ENCODE measurements around the gene FBXL17. TPM values are rescaled to one million over a fixed set of nuclear protein-coding genes. Genes with fewer than 3 reads are reported as not detected.

Gene FBXL17
- total and polyA plus RNA-seq, 9 of the 15 experiments (the other 6 are each of a cell fraction or from before 2014, with no cell fraction given) = 0.32 to 5.4 (median 1.8) TPM

DNA sequence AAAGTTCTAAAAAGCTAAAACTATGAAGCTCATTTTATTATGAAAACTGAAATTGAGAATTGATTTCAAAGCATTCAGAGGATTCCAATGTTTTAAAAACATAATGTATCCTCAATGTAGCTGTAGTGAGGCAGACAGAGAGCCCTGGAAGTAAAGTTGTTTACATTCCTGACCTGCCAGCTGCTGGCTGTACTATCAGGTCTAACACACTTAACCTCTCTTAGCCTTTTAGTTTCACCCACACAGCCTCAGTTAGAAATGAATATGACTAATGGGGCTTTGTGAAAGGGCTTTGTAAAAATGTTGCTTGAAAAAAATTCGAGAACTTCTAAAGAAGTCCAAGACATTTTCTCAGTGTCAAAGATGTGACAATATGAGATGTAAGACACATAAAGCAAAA is 122.6 kb downstream of the FBXL17 start (continued):
- no peak for TF ChIP-seq VEZF1 (CRISPR knock-in tag; IDR thresholded peaks at IDR 0.05)
- TF ChIP-seq ZNF282 (CRISPR knock-in tag; IDR thresholded peaks at IDR 0.05) = no peak
- TF ChIP-seq RAD21 (CRISPR knock-in tag; conservative IDR thresholded peaks at IDR 0.05 in 1 of 2, IDR thresholded peaks at IDR 0.05 in 1 of 2) = 0 out of 4 replicates have a peak, but pooled peaks of 1 of the 2 experiments have one; percentile 3
- TF ChIP-seq ZFP30 (CRISPR knock-in tag; IDR thresholded peaks at IDR 0.05; ENCODE audit: borderline replicate concordance) = no peak
- TF ChIP-seq ARID1B (IDR thresholded peaks at IDR 0.05) = peak; percentile 55
- peak; percentile 11; the same call in 1 of the 2 replicates for TF ChIP-seq TAL1 (IDR thresholded peaks at IDR 0.05)

DNA sequence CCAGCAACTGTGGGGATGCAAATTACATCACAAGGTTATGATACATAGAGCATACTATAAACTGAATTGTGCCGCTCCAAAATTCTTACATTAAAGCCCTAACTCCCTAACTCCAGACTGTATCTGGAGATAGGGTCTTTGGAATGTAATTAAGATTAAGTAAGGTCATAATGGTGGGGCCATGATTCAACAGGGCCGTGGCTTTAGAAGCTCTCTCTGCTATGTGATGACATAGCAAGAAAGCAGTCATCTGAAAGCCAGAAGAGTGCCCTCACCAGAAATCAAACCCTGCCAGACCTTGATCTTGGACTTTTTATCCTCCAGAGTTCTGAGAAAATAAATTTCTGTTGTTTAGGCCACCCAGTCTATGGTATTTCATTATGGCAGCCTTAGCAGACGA is 123.9 kb downstream of the FBXL17 start:
- ChIA-PET CTCF (ENCODE audit: low intra/inter-chr PET ratio) (no interaction called here), POLR2A (no interaction called here)
- no peak overlapping the region for H3K9ac ChIP-seq (ENCODE audit: insufficient read depth in 1 of 2, low read depth in 2 of 2, low read length in 2 of 2)
- no peaks in the 10 kb centered on the region for H4K20me1 ChIP-seq (replicated peaks; ENCODE audit: control insufficient read depth, insufficient read depth, low read length)
- no TSS peak for BruUV-seq (replicated peaks)
- in situ Hi-C loops (cut with MboI) = no loop called here
- H3K4me1 ChIP-seq (replicated peaks in 1 of 2; ENCODE audit: control insufficient read depth in 2 of 2, insufficient read depth in 2 of 2, low read length in 2 of 2) = no peaks in the 10 kb centered on the region; a peak in 3 of 5 replicates
- H3K36me3 ChIP-seq (ENCODE audit: control insufficient read depth, insufficient read depth, low read length) = no peaks in the 10 kb centered on the region
- H3K27ac ChIP-seq (ENCODE audit: extremely low read depth, low read depth, low read length) = no peak overlapping the region
- no peak overlapping the region for H3K4me3 ChIP-seq
- intact Hi-C loops (cut with micrococcal nuclease) = no loop called here
- ATAC-seq (no peak), FAIRE-seq (no peak), DNase-seq (ENCODE audit: extremely low read depth in 1 of 4, low spot score in 3 of 4) (no peak)
- no peaks in the 10 kb centered on the region for H3K79me2 ChIP-seq (ENCODE audit: control insufficient read depth, insufficient read depth, low read length)
- no peaks in the 10 kb centered on the region for H3K27me3 ChIP-seq (ENCODE audit: control insufficient read depth in 2 of 2, insufficient read depth in 2 of 2, low read length in 2 of 2)
- no peak overlapping the region for H3K4me2 ChIP-seq (ENCODE audit: insufficient read depth, low read length)
- no peak overlapping the region for H2AFZ ChIP-seq (ENCODE audit: low read depth, low read length)
- H3K9me1 ChIP-seq (ENCODE audit: control insufficient read depth, insufficient read depth, low read length) = no peaks in the 10 kb centered on the region
- WGBS (ENCODE audit: insufficient coverage, low coverage, missing lambda C conversion rate) = 13% methylated on average over 3 of the region's 3 CpGs
- no peaks in the 10 kb centered on the region for H3K9me3 ChIP-seq (replicated peaks; ENCODE audit: control insufficient read depth, insufficient read depth, low read depth, low read length)
- TF ChIP-seq NFIX (CRISPR knock-in tag; IDR thresholded peaks at IDR 0.05; ENCODE audit: low read depth) = no peak
- no peak for TF ChIP-seq ZNF639 (CRISPR knock-in tag; conservative IDR thresholded peaks at IDR 0.05 in 1 of 2, IDR thresholded peaks at IDR 0.05 in 1 of 2)
- TF ChIP-seq ZNF696 (CRISPR knock-in tag; conservative IDR thresholded peaks at IDR 0.05) = no peak
- TF ChIP-seq RBM25 (IDR thresholded peaks at IDR 0.05; ENCODE audit: low read depth, low read length, severe bottlenecking) = no peak
- TF ChIP-seq ELF2 (CRISPR knock-in tag; IDR thresholded peaks at IDR 0.05) = no peak
- TF ChIP-seq SMARCA4 (IDR thresholded peaks at IDR 0.05) = no peak
- no peak for TF ChIP-seq ZBTB5 (IDR thresholded peaks at IDR 0.05)
- no peak for TF ChIP-seq ZFP30 (CRISPR knock-in tag; IDR thresholded peaks at IDR 0.05; ENCODE audit: borderline replicate concordance)
- no peak for TF ChIP-seq DMBX1 (CRISPR knock-in tag; IDR thresholded peaks at IDR 0.05; ENCODE audit: borderline replicate concordance)
- no peak for TF ChIP-seq MEF2D (tag; conservative IDR thresholded peaks at IDR 0.05; ENCODE audit: low read depth)
- no peak for TF ChIP-seq NFXL1 (CRISPR knock-in tag; IDR thresholded peaks at IDR 0.05)
- no peak for TF ChIP-seq ZNF561 (CRISPR knock-in tag; conservative IDR thresholded peaks at IDR 0.05)
- TF ChIP-seq ZNF79 (CRISPR knock-in tag; IDR thresholded peaks at IDR 0.05; ENCODE audit: low read depth) = no peak

Measured in K562 (cell line).